IMR-90 (cell line): ENCODE data around the gene CMTM5. TPM values are rescaled to one million over a fixed set of nuclear protein-coding genes. Genes with fewer than 3 reads are reported as not detected.

Experiments used
- ATAC-seq: fragments of 200-7000 bp; cut with Tn5 transposase; 2 replicates; pipeline ENCODE4 v1.9.1; 2020; ENCODE audit warnings: low read depth, mild to moderate bottlenecking, moderate library complexity
- BruUV-seq: library from RNA; stranded (reverse); fragments of 400-500 nt; replicated peaks from 2 replicates; lab custom pipeline; 2021; lab: Mats Ljungman, UMichigan
- CTCF ChIA-PET: fragments of 300-600 bp; formaldehyde crosslinking; extraction: SDS; loops from one replicate; lab custom pipeline; 2021; ENCODE audit warnings: antibody characterized with exemption; lab: Yijun Ruan, JAX
- POLR2A ChIA-PET: fragments of 300-600 bp; sonication (Branson Sonifier 250); formaldehyde crosslinking; loops from one replicate; lab custom pipeline; 2022; ENCODE audit warnings: antibody characterized with exemption; ENCODE audit not compliant: unreplicated experiment; lab: Charles Lee
- DNase-seq: peaks from one replicate; pipeline ENCODE4 v3.0.0; 2013
- H2AFZ ChIP-seq: replicated peaks from 2 replicates; pipeline ENCODE3; 2013; ENCODE audit warnings: low read length, mild to moderate bottlenecking; ENCODE audit not compliant: poor library complexity
- H2AK5ac ChIP-seq: 2 replicates; pipeline ENCODE4 v1.6.1; 2013; ENCODE audit warnings: low read depth, low read length, inconsistent platforms
- H2AK9ac ChIP-seq: replicated peaks from 2 replicates; pipeline ENCODE3; 2013; ENCODE audit warnings: mild to moderate bottlenecking, low read depth, low read length, moderate library complexity; ENCODE audit not compliant: poor library complexity
- H2BK120ac ChIP-seq: 2 replicates; pipeline ENCODE4 v1.6.1; 2013; ENCODE audit warnings: low read depth, low read length, inconsistent platforms
- H2BK15ac ChIP-seq: 3 replicates; pipeline ENCODE4 v1.6.1; 2013; ENCODE audit warnings: low read depth, low read length, inconsistent platforms
- H2BK20ac ChIP-seq: 2 replicates; pipeline ENCODE4 v1.6.1; 2013; ENCODE audit warnings: low read depth, mild to moderate bottlenecking, inconsistent platforms, low read length, moderate library complexity
- H2BK5ac ChIP-seq: 2 replicates; pipeline ENCODE4 v1.6.1; 2013; ENCODE audit warnings: mild to moderate bottlenecking, low read depth, low read length, inconsistent platforms; ENCODE audit not compliant: poor library complexity, severe bottlenecking
- H3K14ac ChIP-seq: replicated peaks from 2 replicates; pipeline ENCODE4 v1.6.1; 2013; ENCODE audit warnings: low read depth, low read length, inconsistent platforms
- H3K18ac ChIP-seq: 2 replicates; pipeline ENCODE4 v1.6.1; 2013; ENCODE audit warnings: low read depth, low read length, control low read depth
- H3K23ac ChIP-seq: 2 replicates; pipeline ENCODE4 v1.6.1; 2013; ENCODE audit warnings: low read depth, low read length, inconsistent platforms
- H3K27ac ChIP-seq: 2 replicates; pipeline ENCODE4 v1.5.1; 2013; ENCODE audit warnings: mild to moderate bottlenecking, control low read depth, low read length; ENCODE audit not compliant: insufficient read depth
- H3K27me3 ChIP-seq: 2 replicates; pipeline ENCODE4 v1.6.1; 2013; ENCODE audit warnings: low read length; ENCODE audit not compliant: control insufficient read depth, insufficient read depth
- H3K36me3 ChIP-seq: 2 replicates; pipeline ENCODE4 v1.6.1; 2013; ENCODE audit warnings: low read length, mixed read lengths; ENCODE audit not compliant: control insufficient read depth, insufficient read depth
- H3K4ac ChIP-seq: 2 replicates; pipeline ENCODE4 v1.6.1; 2013; ENCODE audit warnings: low read depth, low read length, inconsistent platforms
- H3K4me1 ChIP-seq: 2 replicates; pipeline ENCODE4 v1.6.1; 2013; ENCODE audit warnings: low read length, mixed read lengths; ENCODE audit not compliant: control insufficient read depth, insufficient read depth
- H3K4me2 ChIP-seq: 2 replicates; pipeline ENCODE4 v1.6.1; 2013; ENCODE audit warnings: low read depth, mild to moderate bottlenecking, control low read depth, low read length, moderate library complexity
- H3K4me3 ChIP-seq: 2 replicates; pipeline ENCODE4 v1.5.1; 2013; ENCODE audit warnings: low read depth, mild to moderate bottlenecking, control low read depth, low read length, moderate library complexity; ENCODE audit not compliant: insufficient read depth
- H3K56ac ChIP-seq: 2 replicates; pipeline ENCODE4 v1.6.1; 2013; ENCODE audit warnings: low read length, inconsistent platforms; ENCODE audit not compliant: insufficient read depth; ENCODE audit errors: extremely low read depth
- H3K79me1 ChIP-seq, 2 experiments: 2 replicates each; pipeline ENCODE4 v1.6.1; 2013; ENCODE audit warnings: low read length in 2 of 2, inconsistent platforms in 1 of 2, low read depth in 1 of 2
- H3K9ac ChIP-seq: 2 replicates; pipeline ENCODE4 v1.6.1; 2013; ENCODE audit warnings: low read depth, low read length, control low read depth
- H3K9me1 ChIP-seq: 2 replicates; pipeline ENCODE4 v1.6.1; 2013; ENCODE audit warnings: low read length, inconsistent platforms; ENCODE audit not compliant: insufficient read depth
- H3K9me3 ChIP-seq: 2 replicates; pipeline ENCODE4 v1.6.1; 2013; ENCODE audit warnings: low read length; ENCODE audit not compliant: control insufficient read depth, insufficient read depth
- H4K20me1 ChIP-seq: 2 replicates; pipeline ENCODE4 v1.6.1; 2013; ENCODE audit warnings: low read length, inconsistent platforms; ENCODE audit not compliant: insufficient read depth
- H4K5ac ChIP-seq: 2 replicates; pipeline ENCODE4 v1.6.1; 2013; ENCODE audit warnings: mild to moderate bottlenecking, low read depth, low read length, control low read depth
- H4K8ac ChIP-seq, 2 experiments: 2 replicates each; pipeline ENCODE4 v1.6.1; 2013; ENCODE audit warnings: low read depth in 2 of 2, low read length in 2 of 2, control low read depth in 1 of 2, inconsistent platforms in 1 of 2
- H4K91ac ChIP-seq: 2 replicates; pipeline ENCODE4 v1.6.1; 2013; ENCODE audit warnings: low read depth, low read length, inconsistent platforms; ENCODE audit not compliant: insufficient read depth
- BHLHE40 ChIP-seq: fragments of 150-350 bp; IDR thresholded peaks from 2 replicates; pipeline ENCODE4 v1.6.1; 2016; ENCODE audit warnings: mild to moderate bottlenecking, low read depth, low read length
- CEBPB ChIP-seq: IDR thresholded peaks from 2 replicates; pipeline ENCODE4 v1.6.1; 2012; ENCODE audit warnings: low read depth, low read length, improper control_type of control experiment
- CHD1 ChIP-seq: IDR thresholded peaks from 2 replicates; pipeline ENCODE4 v1.6.1; 2012; ENCODE audit warnings: low read depth, low read length, improper control_type of control experiment
- FOS ChIP-seq: fragments of 150-350 bp; IDR thresholded peaks from 2 replicates; pipeline ENCODE4 v1.6.1; 2016; ENCODE audit warnings: low read depth, low read length
- MAZ ChIP-seq: IDR thresholded peaks from 2 replicates; pipeline ENCODE4 v1.6.1; 2012; ENCODE audit warnings: low read depth, mild to moderate bottlenecking, low read length, improper control_type of control experiment, moderate library complexity, borderline replicate concordance
- MXI1 ChIP-seq: IDR thresholded peaks from 2 replicates; pipeline ENCODE4 v1.6.1; 2012; ENCODE audit warnings: low read depth, mild to moderate bottlenecking, low read length, moderate library complexity, borderline replicate concordance
- NFE2L2 ChIP-seq: fragments of 150-350 bp; IDR thresholded peaks from 2 replicates; pipeline ENCODE4 v1.6.1; 2016; ENCODE audit warnings: low read depth, mild to moderate bottlenecking, low read length
- POLR2A ChIP-seq: IDR thresholded peaks from 2 replicates; pipeline ENCODE4 v1.6.1; 2012; ENCODE audit warnings: mild to moderate bottlenecking, low read depth, low read length
- RCOR1 ChIP-seq: IDR thresholded peaks from 2 replicates; pipeline ENCODE4 v1.6.1; 2012; ENCODE audit warnings: mild to moderate bottlenecking, low read length, improper control_type of control experiment; ENCODE audit not compliant: insufficient replicate concordance
- RFX5 ChIP-seq: IDR thresholded peaks from 2 replicates; pipeline ENCODE4 v1.8.0; 2012; ENCODE audit warnings: low read depth, mild to moderate bottlenecking, low read length, moderate library complexity
- SMC3 ChIP-seq: fragments of 150-350 bp; IDR thresholded peaks from 2 replicates; pipeline ENCODE4 v1.6.1; 2016; ENCODE audit warnings: low read depth, mild to moderate bottlenecking, antibody characterized with exemption, low read length, moderate library complexity
- USF2 ChIP-seq: fragments of 150-350 bp; IDR thresholded peaks from 2 replicates; pipeline ENCODE4 v1.6.1; 2017; ENCODE audit warnings: mild to moderate bottlenecking, antibody characterized with exemption, low read length, low read depth
- WGBS, 2 experiments: methylation state at CpG; one replicate each; pipeline versions ENCODE4 v1.1.5 to v1.1.7; 2013; ENCODE audit warnings: missing lambda C conversion rate in 2 of 2; ENCODE audit not compliant: insufficient read length in 1 of 2; ENCODE audit errors: extremely low coverage in 2 of 2; 5-methylcytosine and 5-hydroxymethylcytosine counted together
- dilution Hi-C: fragments of 300-500 bp; cut with HindIII; formaldehyde crosslinking; loops from one replicate; pipeline ENCODE4 v1.14.3; 2018; ENCODE audit warnings: low sequenced_read_pairs; ENCODE audit not compliant: unreplicated experiment
- in situ Hi-C: fragments of 300-500 bp; cut with MboI; formaldehyde crosslinking; loops from 3 replicates; pipeline ENCODE4 v1.14.3; 2019; ENCODE audit warnings: low sequenced_read_pairs, inconsistent platforms, mixed read lengths
- intact Hi-C: fragments of 100-400 bp; cut with micrococcal nuclease; formaldehyde crosslinking; loops from 2 replicates; pipeline ENCODE4 v1.10.0; 2022
- polyA plus RNA-seq, 3 experiments: library from polyadenylated mRNA; depleted of rRNA; stranded (reverse); fragments of >200 nt; gene quantifications; 2 replicates each; pipeline ENCODE4 v1.2.3, GENCODE V29; 2012; ENCODE audit warnings: low replicate concordance in 1 of 3
- total RNA-seq: library from RNA; depleted of rRNA; stranded (reverse); fragments of >200 nt; gene quantifications from 2 replicates; pipeline ENCODE4 v1.2.3, GENCODE V29; 2012
- TF ChIP-seq, protein P1 (sequence below): fragments of 150-350 bp; IDR thresholded peaks from 2 replicates; pipeline ENCODE4 v1.6.1; 2016; ENCODE audit warnings: low read depth, mild to moderate bottlenecking, low read length, moderate library complexity, borderline replicate concordance

CMTM5 gene
- total and polyA plus RNA-seq, 2 of the 4 experiments (the other 2 are of a cell fraction), result 0.07 TPM; not detected in 1

GRCh38 chr14:23415821-23416778 lies 39.3 kb downstream of the CMTM5 start (continued):
- TF ChIP-seq, protein P1, sequence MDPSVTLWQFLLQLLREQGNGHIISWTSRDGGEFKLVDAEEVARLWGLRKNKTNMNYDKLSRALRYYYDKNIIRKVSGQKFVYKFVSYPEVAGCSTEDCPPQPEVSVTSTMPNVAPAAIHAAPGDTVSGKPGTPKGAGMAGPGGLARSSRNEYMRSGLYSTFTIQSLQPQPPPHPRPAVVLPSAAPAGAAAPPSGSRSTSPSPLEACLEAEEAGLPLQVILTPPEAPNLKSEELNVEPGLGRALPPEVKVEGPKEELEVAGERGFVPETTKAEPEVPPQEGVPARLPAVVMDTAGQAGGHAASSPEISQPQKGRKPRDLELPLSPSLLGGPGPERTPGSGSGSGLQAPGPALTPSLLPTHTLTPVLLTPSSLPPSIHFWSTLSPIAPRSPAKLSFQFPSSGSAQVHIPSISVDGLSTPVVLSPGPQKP, result no peak
- no peak for TF ChIP-seq SMC3
- TF ChIP-seq RFX5, result no peak

DNA sequence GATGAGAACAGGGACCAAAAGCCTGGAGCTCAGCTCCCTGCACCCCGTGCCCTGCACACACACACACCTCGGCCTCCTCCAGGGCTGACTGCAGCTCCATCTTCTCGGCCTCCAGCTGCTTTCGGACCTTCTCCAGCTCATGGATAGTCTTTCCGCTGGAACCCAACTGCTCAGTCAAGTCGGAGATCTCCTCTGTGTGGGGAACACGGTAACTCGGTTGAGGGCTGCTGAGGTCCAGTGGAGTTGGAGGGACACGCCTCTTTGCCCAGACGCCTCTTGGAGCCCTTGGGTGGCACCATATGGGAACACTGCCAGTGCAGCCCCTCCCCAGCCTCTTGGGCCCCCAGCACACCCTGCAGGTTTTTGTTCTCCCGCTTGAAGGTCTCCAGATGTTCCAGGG lies 40.0 kb downstream of the CMTM5 start:
- 60% methylated on average over 2 of the region's 11 CpGs; no CpG with 5 or more reads in 1 of the 2 experiments for WGBS, 2 experiments
- BruUV-seq, result no TSS peak
- no peak overlapping the region for H3K56ac ChIP-seq
- H3K18ac ChIP-seq, result no peak overlapping the region
- ChIA-PET POLR2A (no interaction called here), CTCF (no interaction called here)
- no peak for DNase-seq
- no peak overlapping the region for H3K4ac ChIP-seq
- no peak overlapping the region for H4K91ac ChIP-seq
- no peak overlapping the region for H2BK20ac ChIP-seq
- H2BK5ac ChIP-seq, result no peak overlapping the region
- intact Hi-C loops, result no loop called here
- in situ Hi-C loops, result no loop called here
- no peaks in the 10 kb centered on the region for H3K79me1 ChIP-seq
- no peaks in the 10 kb centered on the region for H3K4me1 ChIP-seq
- no peak overlapping the region for H3K23ac ChIP-seq
- H3K36me3 ChIP-seq, result no peaks in the 10 kb centered on the region
- no peaks in the 10 kb centered on the region for H3K9me3 ChIP-seq
- H4K5ac ChIP-seq, result no peak overlapping the region
- H3K27me3 ChIP-seq, result peaks cover 18% of the 10 kb centered on the region
- H2AK9ac ChIP-seq, result no peak overlapping the region
- H2BK120ac ChIP-seq, result no peak overlapping the region
- no peaks in the 10 kb centered on the region for H3K9me1 ChIP-seq
- H4K8ac ChIP-seq, result no peak overlapping the region
- H3K14ac ChIP-seq, result no peak overlapping the region
- no peak overlapping the region for H2BK15ac ChIP-seq
- no peak for ATAC-seq
- no peak overlapping the region for H2AK5ac ChIP-seq
- no peak overlapping the region for H2AFZ ChIP-seq
- H3K4me2 ChIP-seq, result no peak overlapping the region
- no peak overlapping the region for H3K4me3 ChIP-seq
- no peak overlapping the region for H3K27ac ChIP-seq
- dilution Hi-C loops, result no loop called here
- H3K9ac ChIP-seq, result no peak overlapping the region
- no peaks in the 10 kb centered on the region for H4K20me1 ChIP-seq
- TF ChIP-seq BHLHE40, result no peak
- TF ChIP-seq CHD1, result no peak
- TF ChIP-seq, protein P1, result no peak
- TF ChIP-seq NFE2L2, result no peak
- no peak for TF ChIP-seq FOS
- no peak for TF ChIP-seq USF2
- no peak for TF ChIP-seq MAZ
- TF ChIP-seq RCOR1, result no peak
- TF ChIP-seq RFX5, result no peak
- TF ChIP-seq POLR2A, result no peak
- TF ChIP-seq MXI1, result no peak
- no peak for TF ChIP-seq CEBPB
